ENCODE results near the gene FBXL3. TPM values are rescaled to one million over a fixed set of nuclear protein-coding genes. Genes with fewer than 3 reads are reported as not detected.

FBXL3 gene
- polyA plus RNA-seq, 3 donors, result 14.7 to 20.0 (median 19.0) TPM

DNA sequence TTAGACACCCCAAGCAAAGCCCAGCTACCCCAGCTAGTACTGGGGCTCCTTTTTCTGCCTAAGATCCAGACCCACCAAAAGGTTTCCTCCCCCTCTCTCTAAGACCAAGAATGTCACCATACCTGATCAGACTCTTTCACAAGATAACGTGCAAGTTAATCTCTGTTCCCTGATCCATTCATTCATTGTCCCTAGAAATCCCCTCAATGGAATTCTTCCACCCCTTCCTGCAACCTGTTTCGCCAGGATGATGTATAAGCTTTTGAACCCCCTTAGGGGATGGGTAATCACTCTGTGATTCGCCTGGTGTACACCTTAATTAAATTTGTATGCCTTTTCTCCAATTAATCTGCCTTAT, 52.4 kb downstream of the FBXL3 start:
- DNase-seq, result no peak
- H3K36me3 Mint-ChIP-seq, result no peaks in the 10 kb centered on the region
- Histone ChIP-seq H3K4me2 (replicated peaks; ENCODE audit: extremely low read depth, low read length, poor library complexity, severe bottlenecking) (no peak overlapping the region), H3K79me2 (ENCODE audit: insufficient read depth, low read length) (no peaks in the 10 kb centered on the region), H4K20me1 (ENCODE audit: insufficient read depth, low read length) (no peaks in the 10 kb centered on the region), H3K36me3 (replicated peaks in 1 of 2; ENCODE audit: control insufficient read depth in 1 of 2, insufficient read depth in 2 of 2, low read length in 2 of 2) (no peaks in the 10 kb centered on the region), H3K27me3 (ENCODE audit: control insufficient read depth in 2 of 2, insufficient read depth in 2 of 2, low read length in 2 of 2) (peaks cover 2 to 6% of the 10 kb centered on the region in 2 donors), H3K9ac (ENCODE audit: insufficient read depth, low read length, poor library complexity, severe bottlenecking) (no peak overlapping the region), H2AFZ (ENCODE audit: insufficient read depth, low read depth, low read length, poor library complexity, severe bottlenecking) (no peak overlapping the region), H3K9me3 (replicated peaks in 1 of 2; ENCODE audit: control insufficient read depth in 1 of 2, insufficient read depth in 1 of 2, low read length in 2 of 2) (no peaks in the 10 kb centered on the region), H3K4me1 (ENCODE audit: control insufficient read depth in 1 of 2, insufficient read depth in 2 of 2, low read length in 2 of 2) (no peaks in the 10 kb centered on the region), H3K27ac (ENCODE audit: low read depth in 1 of 2, low read length in 2 of 2) (no peak overlapping the region), H3K4me3 (replicated peaks in 1 of 3; ENCODE audit: low read depth in 2 of 3, low read length in 3 of 3) (no peak overlapping the region)
- peaks cover 12% of the 10 kb centered on the region for H3K4me1 Mint-ChIP-seq
- H3K9me3 Mint-ChIP-seq, result peaks cover 0 to 4% (median 0%) of the 10 kb centered on the region in 7 donors
- no peak overlapping the region for H3K27ac Mint-ChIP-seq
- H3K4me3 Mint-ChIP-seq, result no peak overlapping the region
- intact Hi-C loops (cut with micrococcal nuclease), result no loop called here
- peaks cover 12 to 30% (median 19%) of the 10 kb centered on the region in 3 donors for H3K27me3 Mint-ChIP-seq (ENCODE audit: low read depth in 3 of 3)
- TF ChIP-seq, protein P1, sequence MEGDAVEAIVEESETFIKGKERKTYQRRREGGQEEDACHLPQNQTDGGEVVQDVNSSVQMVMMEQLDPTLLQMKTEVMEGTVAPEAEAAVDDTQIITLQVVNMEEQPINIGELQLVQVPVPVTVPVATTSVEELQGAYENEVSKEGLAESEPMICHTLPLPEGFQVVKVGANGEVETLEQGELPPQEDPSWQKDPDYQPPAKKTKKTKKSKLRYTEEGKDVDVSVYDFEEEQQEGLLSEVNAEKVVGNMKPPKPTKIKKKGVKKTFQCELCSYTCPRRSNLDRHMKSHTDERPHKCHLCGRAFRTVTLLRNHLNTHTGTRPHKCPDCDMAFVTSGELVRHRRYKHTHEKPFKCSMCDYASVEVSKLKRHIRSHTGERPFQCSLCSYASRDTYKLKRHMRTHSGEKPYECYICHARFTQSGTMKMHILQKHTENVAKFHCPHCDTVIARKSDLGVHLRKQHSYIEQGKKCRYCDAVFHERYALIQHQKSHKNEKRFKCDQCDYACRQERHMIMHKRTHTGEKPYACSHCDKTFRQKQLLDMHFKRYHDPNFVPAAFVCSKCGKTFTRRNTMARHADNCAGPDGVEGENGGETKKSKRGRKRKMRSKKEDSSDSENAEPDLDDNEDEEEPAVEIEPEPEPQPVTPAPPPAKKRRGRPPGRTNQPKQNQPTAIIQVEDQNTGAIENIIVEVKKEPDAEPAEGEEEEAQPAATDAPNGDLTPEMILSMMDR (IDR thresholded peaks at IDR 0.05), result no peak
- WGBS (ENCODE audit: insufficient coverage), result 100% methylated on average over 1 of the region's 3 CpGs

DNA sequence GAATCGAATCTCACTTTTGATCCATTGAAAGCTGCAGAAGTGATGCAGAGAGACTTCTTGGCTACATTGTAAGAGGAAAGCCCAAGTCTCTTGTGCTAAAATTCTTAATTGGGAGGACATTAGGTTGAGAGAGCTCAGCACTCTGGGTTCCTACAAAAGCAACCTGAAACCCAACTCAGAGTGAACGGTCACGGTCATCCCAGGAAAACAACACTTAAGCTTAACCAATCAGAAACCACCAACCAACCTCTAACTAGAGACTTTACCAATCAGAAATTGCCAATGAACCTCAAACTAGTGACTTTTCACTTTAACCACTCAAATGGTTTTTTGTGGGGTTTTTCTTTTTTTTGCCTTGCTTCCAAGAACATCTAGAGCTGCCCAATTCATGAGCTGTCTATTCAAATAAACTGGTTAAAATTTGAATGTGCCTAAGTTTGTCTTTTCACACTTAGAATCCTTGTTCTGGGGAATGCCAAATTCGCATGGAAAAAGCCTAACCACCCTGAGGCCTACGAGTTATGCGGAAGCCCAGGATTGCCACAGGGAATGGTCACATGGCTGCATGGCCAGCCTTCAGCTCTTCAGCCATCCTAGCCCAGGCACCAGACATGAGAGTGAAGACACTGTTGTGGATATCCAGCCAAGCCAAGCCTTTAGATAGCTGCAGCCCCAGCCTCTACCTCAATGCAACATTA, 52.9 kb downstream of the FBXL3 start:
- peaks cover 12% of the 10 kb centered on the region for H3K4me1 Mint-ChIP-seq
- H3K27ac Mint-ChIP-seq, result no peak overlapping the region
- peaks cover 12 to 26% (median 16%) of the 10 kb centered on the region in 3 donors for H3K27me3 Mint-ChIP-seq (ENCODE audit: low read depth in 3 of 3)
- no peak overlapping the region for H3K4me3 ChIP-seq (replicated peaks in 1 of 3; ENCODE audit: low read depth in 2 of 3, low read length in 3 of 3)
- H2AFZ ChIP-seq (ENCODE audit: insufficient read depth, low read depth, low read length, poor library complexity, severe bottlenecking), result no peak overlapping the region
- peaks cover 2 to 6% of the 10 kb centered on the region in 2 donors for H3K27me3 ChIP-seq (ENCODE audit: control insufficient read depth in 2 of 2, insufficient read depth in 2 of 2, low read length in 2 of 2)
- no peaks in the 10 kb centered on the region for H3K36me3 ChIP-seq (replicated peaks in 1 of 2; ENCODE audit: control insufficient read depth in 1 of 2, insufficient read depth in 2 of 2, low read length in 2 of 2)
- H3K9ac ChIP-seq (ENCODE audit: insufficient read depth, low read length, poor library complexity, severe bottlenecking), result no peak overlapping the region
- no peaks in the 10 kb centered on the region for H3K4me1 ChIP-seq (ENCODE audit: control insufficient read depth in 1 of 2, insufficient read depth in 2 of 2, low read length in 2 of 2)
- H3K9me3 ChIP-seq (replicated peaks in 1 of 2; ENCODE audit: control insufficient read depth in 1 of 2, insufficient read depth in 1 of 2, low read length in 2 of 2), result no peaks in the 10 kb centered on the region
- intact Hi-C loops (cut with micrococcal nuclease), result no loop called here
- H3K9me3 Mint-ChIP-seq, result peaks cover 0 to 4% (median 0%) of the 10 kb centered on the region in 7 donors
- H3K79me2 ChIP-seq (ENCODE audit: insufficient read depth, low read length), result no peaks in the 10 kb centered on the region
- TF ChIP-seq, protein P1 (IDR thresholded peaks at IDR 0.05), result no peak
- no peaks in the 10 kb centered on the region for H3K36me3 Mint-ChIP-seq
- H3K4me3 Mint-ChIP-seq, result no peak overlapping the region
- no peaks in the 10 kb centered on the region for H4K20me1 ChIP-seq (ENCODE audit: insufficient read depth, low read length)
- no peak overlapping the region for H3K27ac ChIP-seq (ENCODE audit: low read depth in 1 of 2, low read length in 2 of 2)
- no peak for DNase-seq
- WGBS (ENCODE audit: insufficient coverage), result 90% methylated on average over 5 of the region's 6 CpGs
- no peak overlapping the region for H3K4me2 ChIP-seq (replicated peaks; ENCODE audit: extremely low read depth, low read length, poor library complexity, severe bottlenecking)
